ENCODE results near the gene HAT1. TPM values are rescaled to one million over a fixed set of nuclear protein-coding genes. Genes with fewer than 3 reads are reported as not detected.
"Not testable (repeated sequence)": the region's sequence is repeated elsewhere in the genome, so short reads cannot be mapped to it uniquely, and the experiment has no call there.

The HAT1 gene
- total RNA-seq, 1 donor = 46.6 TPM

DNA sequence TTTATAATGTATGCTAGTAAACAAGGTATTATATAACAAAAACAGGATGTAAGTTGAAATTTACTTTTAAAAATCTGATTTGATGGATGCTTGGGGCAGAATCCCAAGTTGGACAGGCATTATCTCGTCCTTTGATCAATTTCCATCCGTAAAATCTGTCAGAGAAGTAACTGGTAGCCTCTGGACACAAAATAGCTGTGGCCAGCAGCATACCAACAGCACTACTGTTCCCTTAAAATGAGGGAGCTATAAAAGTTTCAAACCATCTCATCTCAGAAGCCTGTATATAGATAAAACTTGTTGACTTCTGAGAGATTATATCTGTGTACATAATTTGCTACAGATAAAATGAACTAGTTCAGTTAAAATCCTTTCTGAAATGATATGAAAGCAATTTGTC is 62.8 kb downstream of the HAT1 start:
- H3K4me3 ChIP-seq (ENCODE audit: low read depth, low read length) = no peak overlapping the region
- no peak for TF ChIP-seq CTCF (IDR thresholded peaks at IDR 0.05; ENCODE audit: insufficient read depth, low read depth, low read length)
- peak; percentile 70 for DNase-seq (ENCODE audit: low read depth)

DNA sequence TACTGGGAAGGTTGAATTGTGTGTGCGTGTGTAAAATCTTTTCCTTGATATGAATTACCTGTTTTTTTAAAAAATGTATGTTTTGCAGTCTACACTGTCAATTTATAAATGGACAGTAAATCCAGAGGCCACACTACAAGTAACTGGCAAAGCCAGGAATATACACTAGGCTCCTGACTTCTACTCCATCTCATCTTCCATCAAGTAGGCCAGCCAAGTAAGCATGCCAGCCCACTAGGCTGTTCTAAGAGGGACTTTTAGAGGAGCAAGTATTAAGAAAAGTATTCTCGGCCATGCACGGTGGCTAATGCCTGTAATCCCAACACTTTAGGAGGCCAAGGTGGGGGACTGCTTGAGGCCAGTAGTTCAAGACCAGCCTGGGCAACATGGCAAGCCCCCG is 64.5 kb downstream of the HAT1 start:
- H3K4me3 ChIP-seq (ENCODE audit: low read depth, low read length) = no peak overlapping the region
- no peak for TF ChIP-seq CTCF (IDR thresholded peaks at IDR 0.05; ENCODE audit: insufficient read depth, low read depth, low read length)
- DNase-seq (ENCODE audit: low read depth) = no peak

GRCh38 chr2:171991027-171991426 is 68.8 kb downstream of the HAT1 start:
- H3K4me3 ChIP-seq (ENCODE audit: low read depth, low read length) = no peak overlapping the region
- TF ChIP-seq CTCF (IDR thresholded peaks at IDR 0.05; ENCODE audit: insufficient read depth, low read depth, low read length) = no peak
- DNase-seq (ENCODE audit: low read depth) = no peak

DNA sequence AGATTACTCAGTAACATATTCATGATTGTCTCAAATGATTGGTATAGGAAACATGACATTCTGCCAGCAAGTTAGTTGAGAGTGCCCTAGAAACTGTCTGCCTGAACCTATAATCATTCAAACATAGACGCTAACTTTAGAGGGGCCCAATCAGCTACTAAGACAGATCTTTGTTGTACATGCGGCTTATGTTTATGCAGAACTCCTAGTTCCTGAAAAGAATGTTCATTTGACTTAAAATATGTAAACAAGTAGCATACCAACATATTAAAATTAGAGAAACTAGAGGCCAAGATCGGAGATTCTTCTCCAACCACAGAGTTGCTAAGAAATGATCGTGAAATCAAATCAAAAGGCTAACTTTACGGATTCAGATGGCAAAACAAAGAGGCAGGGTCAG is 73.3 kb downstream of the HAT1 start:
- no peak overlapping the region for H3K4me3 ChIP-seq (ENCODE audit: low read depth, low read length)
- no peak for TF ChIP-seq CTCF (IDR thresholded peaks at IDR 0.05; ENCODE audit: insufficient read depth, low read depth, low read length)
- peak; percentile 54 for DNase-seq (ENCODE audit: low read depth)

GRCh38 chr2:171996021-171996420 is 73.8 kb downstream of the HAT1 start:
- TF ChIP-seq CTCF (IDR thresholded peaks at IDR 0.05; ENCODE audit: insufficient read depth, low read depth, low read length) = no peak
- no peak for DNase-seq (ENCODE audit: low read depth)
- H3K4me3 ChIP-seq (ENCODE audit: low read depth, low read length) = no peak overlapping the region

DNA sequence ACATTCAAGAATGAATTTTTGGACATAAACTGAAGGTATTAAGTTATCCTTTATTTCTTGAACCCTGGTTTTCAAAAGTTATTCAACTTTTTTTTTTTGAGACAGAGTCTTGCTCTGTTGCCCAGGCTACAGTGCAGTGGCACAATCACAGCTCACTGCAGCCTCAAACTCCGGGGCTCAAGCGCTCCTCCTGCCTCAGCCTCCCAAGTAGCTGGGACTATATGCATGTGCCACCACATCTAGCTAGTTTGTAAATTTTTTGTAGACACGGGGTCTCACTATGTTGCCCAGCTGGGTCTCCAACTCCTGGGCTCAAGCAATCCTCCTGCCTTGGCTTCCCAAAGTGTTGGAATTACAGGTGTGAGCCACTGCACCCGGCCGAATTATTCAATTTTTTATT is 74.8 kb downstream of the HAT1 start:
- not testable (repeated sequence) for H3K4me3 ChIP-seq (ENCODE audit: low read depth, low read length)

DNA sequence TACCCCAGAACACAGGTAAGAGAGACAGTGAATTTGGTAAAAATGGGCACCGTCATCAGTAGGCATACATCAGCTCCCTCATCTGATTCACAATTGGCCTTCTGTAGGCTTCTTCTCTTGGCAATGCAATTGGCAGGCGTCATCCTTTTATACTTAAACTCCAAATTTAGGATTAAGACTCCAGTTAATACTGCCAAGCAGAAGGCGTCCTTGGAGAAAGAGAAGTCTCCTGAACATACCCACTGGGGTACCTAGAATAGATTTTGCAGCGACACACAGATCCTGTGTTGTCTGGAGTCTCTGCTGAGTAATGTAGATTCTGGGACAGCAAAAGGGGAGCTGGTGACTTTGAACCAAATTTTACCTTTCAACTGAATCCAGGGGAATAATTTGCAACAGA is 76.9 kb downstream of the HAT1 start:
- no peak for DNase-seq (ENCODE audit: low read depth)

More for the DNA sequence above, 74.8 kb downstream of the HAT1 start:
- not testable (repeated sequence) for DNase-seq (ENCODE audit: low read depth)

More for the DNA sequence above, 76.9 kb downstream of the HAT1 start:
- no peak for TF ChIP-seq CTCF (IDR thresholded peaks at IDR 0.05; ENCODE audit: insufficient read depth, low read depth, low read length)
- H3K4me3 ChIP-seq (ENCODE audit: low read depth, low read length) = peak overlapping the region; percentile 89
